Measurements from ENCODE around the gene PCNT. TPM values are rescaled to one million over a fixed set of nuclear protein-coding genes. Genes with fewer than 3 reads are reported as not detected.

PCNT gene
- total RNA-seq = 10 to 100 TPM; 85.4 to 86.1 TPM

GRCh38 chr21:46323710-46324389, at the start of gene PCNT, which contains the start of gene C21orf58:
TSS of gene PCNT (plus strand) at chr21:46324156. CDS start at chr21:46324229, 73 bp downstream.
TSS of gene C21orf58 (minus strand) at chr21:46323870. CDS start at chr21:46322738, 1,132 bp downstream.
- H3K9me3 Mint-ChIP-seq = no peaks in the 10 kb centered on the region
- peak within 1 kb of the TSS; percentile 99 for H3K27ac Mint-ChIP-seq
- no peaks in the 10 kb centered on the region for H3K27me3 Mint-ChIP-seq
- POLR2A ChIA-PET = interaction anchor here (0.7 to 4.2 kb wide), 11 partner anchors 20 to 311 kb away, joined by 3 to 32 read pairs (median 5); partner anchors contain the start of genes DIP2A, MCM3AP, PRMT2 and YBEY
- H3K4me1 Mint-ChIP-seq = peaks cover 32% of the 10 kb centered on the region
- ATAC-seq (ENCODE audit: low read depth) (peak; percentile 87), DNase-seq (peak; percentile 100)
- H3K4me3 Mint-ChIP-seq = peak within 1 kb of the TSS; percentile 98
- H3K36me3 Mint-ChIP-seq = peaks cover 31% of the 10 kb centered on the region

GRCh38 chr21:46274797-46275390, 49.1 kb upstream of the PCNT start:
- Mint-ChIP-seq H3K4me1 (peaks cover 2% of the 10 kb centered on the region), H3K27me3 (no peaks in the 10 kb centered on the region), H3K36me3 (peaks cover 30% of the 10 kb centered on the region), H3K4me3 (no peak overlapping the region), H3K9me3 (no peaks in the 10 kb centered on the region), H3K27ac (no peak overlapping the region)
- POLR2A ChIA-PET = no interaction called here
- DNase-seq (no peak), ATAC-seq (ENCODE audit: low read depth) (no peak)

GRCh38 chr21:46284077-46284644, 39.8 kb upstream of the PCNT start:
- peak overlapping the region; percentile 83 for H3K27ac Mint-ChIP-seq
- no peaks in the 10 kb centered on the region for H3K27me3 Mint-ChIP-seq
- no peaks in the 10 kb centered on the region for H3K9me3 Mint-ChIP-seq
- ATAC-seq (ENCODE audit: low read depth) = no peak
- H3K4me1 Mint-ChIP-seq = peaks cover 34% of the 10 kb centered on the region
- H3K36me3 Mint-ChIP-seq = peaks cover 33% of the 10 kb centered on the region
- H3K4me3 Mint-ChIP-seq = peak overlapping the region; percentile 98
- no peak for DNase-seq
- POLR2A ChIA-PET = interaction anchor here (0.8 to 2.9 kb wide), 3 partner anchors 11 to 38 kb away, joined by 3 to 14 read pairs (median 3); no protein-coding TSS in a partner anchor

- peak overlapping the region; percentile 92 for H3K27ac Mint-ChIP-seq
- no peaks in the 10 kb centered on the region for H3K9me3 Mint-ChIP-seq
- H3K4me3 Mint-ChIP-seq = peak overlapping the region; percentile 98
- ATAC-seq (ENCODE audit: low read depth) = no peak
- peaks cover 34% of the 10 kb centered on the region for H3K4me1 Mint-ChIP-seq
- POLR2A ChIA-PET = interaction anchor here (0.7 to 2.9 kb wide), 4 partner anchors 10 to 47 kb away, joined by 3 to 14 read pairs (median 4); no protein-coding TSS in a partner anchor
- no peak for DNase-seq
- H3K27me3 Mint-ChIP-seq = no peaks in the 10 kb centered on the region
- H3K36me3 Mint-ChIP-seq = peaks cover 30% of the 10 kb centered on the region
Observed at GRCh38 chr21:46284733-46285132, 39.2 kb upstream of the PCNT start.

GRCh38 chr21:46285206-46285661, 38.7 kb upstream of the PCNT start, which contains the start of gene MCM3AP:
TSS of gene MCM3AP (minus strand) at chr21:46285611. CDS start at chr21:46285286, 325 bp downstream.
- Mint-ChIP-seq H3K27me3 (no peaks in the 10 kb centered on the region), H3K27ac (peak within 1 kb of the TSS; percentile 97), H3K4me1 (peaks cover 34% of the 10 kb centered on the region), H3K9me3 (no peaks in the 10 kb centered on the region), H3K4me3 (peak within 1 kb of the TSS; percentile 98), H3K36me3 (peaks cover 26% of the 10 kb centered on the region)
- DNase-seq = no peak
- no peak for ATAC-seq (ENCODE audit: low read depth)
- POLR2A ChIA-PET = interaction anchor here (0.7 to 2.9 kb wide), 2 partner anchors 37 to 47 kb away, joined by 4 to 14 read pairs; no protein-coding TSS in a partner anchor

- Mint-ChIP-seq H3K4me1 (peaks cover 36% of the 10 kb centered on the region), H3K36me3 (peaks cover 26% of the 10 kb centered on the region), H3K27ac (peak within 1 kb of the TSS; percentile 97), H3K9me3 (no peaks in the 10 kb centered on the region), H3K27me3 (no peaks in the 10 kb centered on the region), H3K4me3 (peak within 1 kb of the TSS; percentile 98)
- POLR2A ChIA-PET = interaction anchor here (2.9 kb wide), 1 partner anchor 37 kb away, joined by 14 read pairs; no protein-coding TSS in a partner anchor
- ATAC-seq (ENCODE audit: low read depth) (peak; percentile 84), DNase-seq (peak; percentile 93)
Observed at GRCh38 chr21:46285761-46286647, 38.0 kb upstream of the PCNT start, which contains the start of gene YBEY. TSS of gene YBEY (plus strand) at chr21:46286342. CDS start at chr21:46286914, 572 bp downstream.

GRCh38 chr21:46286648-46287002, 37.3 kb upstream of the PCNT start:
- Mint-ChIP-seq H3K27me3 (no peaks in the 10 kb centered on the region), H3K9me3 (peaks cover 2% of the 10 kb centered on the region), H3K27ac (peak overlapping the region; percentile 97), H3K4me1 (peaks cover 37% of the 10 kb centered on the region), H3K4me3 (peak overlapping the region; percentile 98), H3K36me3 (peaks cover 28% of the 10 kb centered on the region)
- ATAC-seq (ENCODE audit: low read depth) = no peak
- no peak for DNase-seq
- POLR2A ChIA-PET = no interaction called here

- Mint-ChIP-seq H3K4me3 (no peak overlapping the region), H3K27me3 (no peaks in the 10 kb centered on the region), H3K4me1 (peaks cover 35% of the 10 kb centered on the region), H3K36me3 (peaks cover 35% of the 10 kb centered on the region), H3K27ac (no peak overlapping the region), H3K9me3 (peaks cover 3% of the 10 kb centered on the region)
- ATAC-seq (ENCODE audit: low read depth) = no peak
- POLR2A ChIA-PET = no interaction called here
- no peak for DNase-seq
Observed at GRCh38 chr21:46287541-46287940, 36.4 kb upstream of the PCNT start.

- Mint-ChIP-seq H3K27ac (no peak overlapping the region), H3K4me1 (peaks cover 25% of the 10 kb centered on the region), H3K9me3 (peaks cover 3% of the 10 kb centered on the region), H3K36me3 (peaks cover 22% of the 10 kb centered on the region), H3K4me3 (no peak overlapping the region), H3K27me3 (no peaks in the 10 kb centered on the region)
- POLR2A ChIA-PET = no interaction called here
- DNase-seq (no peak), ATAC-seq (ENCODE audit: low read depth) (no peak)
Observed at GRCh38 chr21:46289655-46290179, 34.2 kb upstream of the PCNT start.

GRCh38 chr21:46291561-46291960, 32.4 kb upstream of the PCNT start:
- DNase-seq (no peak), ATAC-seq (ENCODE audit: low read depth) (no peak)
- POLR2A ChIA-PET = no interaction called here
- Mint-ChIP-seq H3K27ac (peak overlapping the region; percentile 30), H3K36me3 (peaks cover 15% of the 10 kb centered on the region), H3K4me1 (peaks cover 27% of the 10 kb centered on the region), H3K27me3 (no peaks in the 10 kb centered on the region), H3K4me3 (peak overlapping the region; percentile 25), H3K9me3 (peaks cover 3% of the 10 kb centered on the region)

GRCh38 chr21:46294647-46295176, 29.2 kb upstream of the PCNT start:
- peak overlapping the region; percentile 75 for H3K27ac Mint-ChIP-seq
- peak overlapping the region; percentile 30 for H3K4me3 Mint-ChIP-seq
- POLR2A ChIA-PET = interaction anchor here (0.7 to 1.3 kb wide), 3 partner anchors 10 to 31 kb away, joined by 3 to 5 read pairs (median 3); no protein-coding TSS in a partner anchor
- ATAC-seq (ENCODE audit: low read depth) (no peak), DNase-seq (no peak)
- H3K4me1 Mint-ChIP-seq = peaks cover 19% of the 10 kb centered on the region
- H3K9me3 Mint-ChIP-seq = peaks cover 3% of the 10 kb centered on the region
- H3K27me3 Mint-ChIP-seq = no peaks in the 10 kb centered on the region
- peaks cover 27% of the 10 kb centered on the region for H3K36me3 Mint-ChIP-seq

- Mint-ChIP-seq H3K36me3 (peaks cover 29% of the 10 kb centered on the region), H3K4me3 (peak overlapping the region; percentile 30), H3K27me3 (no peaks in the 10 kb centered on the region), H3K4me1 (peaks cover 19% of the 10 kb centered on the region), H3K27ac (peak overlapping the region; percentile 75), H3K9me3 (peaks cover 3% of the 10 kb centered on the region)
- no peak for ATAC-seq (ENCODE audit: low read depth)
- POLR2A ChIA-PET = interaction anchor here (0.7 to 1.3 kb wide), 2 partner anchors 11 to 27 kb away, joined by 3 to 5 read pairs; no protein-coding TSS in a partner anchor
- no peak for DNase-seq
Observed at GRCh38 chr21:46295177-46295770, 28.7 kb upstream of the PCNT start.
